Breast epithelium (tissue), 3 donors: ENCODE data around the gene EDAR.

Experiments used
- CTCF ChIP-seq, 3 donors: fragments of 450-650 bp; IDR thresholded peaks; one replicate each; pipeline ENCODE4 v1.5.1; 2016 to 2017; ENCODE audit warnings: antibody characterized with exemption in 3 of 3, mild to moderate bottlenecking in 3 of 3, moderate library complexity in 3 of 3
- POLR2A ChIP-seq: fragments of 450-650 bp; IDR thresholded peaks from one replicate; pipeline ENCODE4 v1.6.1; 2016; ENCODE audit warnings: antibody characterized with exemption, mild to moderate bottlenecking, moderate library complexity

- TF ChIP-seq CTCF (IDR thresholded peaks at IDR 0.05): peak; percentile 61 to 73 (median 69)
- TF ChIP-seq POLR2A: no peak
These were observed 60.9 kb downstream of the EDAR start for GRCh38 chr2:108927936-108928659.
